NCI-H748 (cell line): ENCODE measurements around the gene CAPZA2.
A peak's percentile ranks its signal among the peaks of the same experiment; 100 is the strongest.
"Not testable (repeated sequence)": the region's sequence is repeated elsewhere in the genome, so short reads cannot be mapped to it uniquely, and the experiment has no call there.

Source experiments
- DNase-seq: peaks from one replicate; lab custom pipeline; 2025; ENCODE audit not compliant: unreplicated experiment; lab: John Stamatoyannopoulos, UW

The CAPZA2 gene

GRCh38 chr7:116862234-116862950, at the start of gene CAPZA2:
TSS of gene CAPZA2 (plus strand) at chr7:116862587. CDS start at chr7:116862612, 25 bp downstream.
- peak; percentile 95 for DNase-seq

- no peak for DNase-seq
Measured at GRCh38 chr7:116812860-116813259, 49.5 kb upstream of the CAPZA2 start.

- not testable (repeated sequence) for DNase-seq
Measured at GRCh38 chr7:116813371-116813770, 49.0 kb upstream of the CAPZA2 start.

- no peak for DNase-seq
Measured at GRCh38 chr7:116815041-116815440, 47.3 kb upstream of the CAPZA2 start.

GRCh38 chr7:116820149-116820548, 42.2 kb upstream of the CAPZA2 start:
- no peak for DNase-seq

- DNase-seq, result not testable (repeated sequence)
Measured at GRCh38 chr7:116821647-116822046, 40.7 kb upstream of the CAPZA2 start.

GRCh38 chr7:116824449-116824848, 37.9 kb upstream of the CAPZA2 start:
- no peak for DNase-seq

GRCh38 chr7:116828281-116828680, 34.1 kb upstream of the CAPZA2 start:
- no peak for DNase-seq

- no peak for DNase-seq
Measured at GRCh38 chr7:116829041-116829440, 33.3 kb upstream of the CAPZA2 start.

GRCh38 chr7:116829493-116829892, 32.9 kb upstream of the CAPZA2 start:
- DNase-seq, result no peak

GRCh38 chr7:116832692-116833091, 29.7 kb upstream of the CAPZA2 start:
- no peak for DNase-seq

GRCh38 chr7:116834815-116835504, 27.4 kb upstream of the CAPZA2 start:
- DNase-seq, result no peak

- DNase-seq, result no peak
Measured at GRCh38 chr7:116836048-116836447, 26.3 kb upstream of the CAPZA2 start.

GRCh38 chr7:116836911-116837310, 25.5 kb upstream of the CAPZA2 start:
- DNase-seq, result no peak

GRCh38 chr7:116837586-116837985, 24.8 kb upstream of the CAPZA2 start:
- no peak for DNase-seq

- DNase-seq, result no peak
Measured at GRCh38 chr7:116840256-116840655, 22.1 kb upstream of the CAPZA2 start.

- no peak for DNase-seq
Measured at GRCh38 chr7:116842371-116842770, 20.0 kb upstream of the CAPZA2 start.

GRCh38 chr7:116843378-116843777, 19.0 kb upstream of the CAPZA2 start:
- DNase-seq, result no peak

- DNase-seq, result no peak
Measured at GRCh38 chr7:116851175-116851574, 11.2 kb upstream of the CAPZA2 start.

GRCh38 chr7:116851671-116852070, 10.7 kb upstream of the CAPZA2 start:
- no peak for DNase-seq

- no peak for DNase-seq
Measured at GRCh38 chr7:116854132-116854531, 8.3 kb upstream of the CAPZA2 start.

- no peak for DNase-seq
Measured at GRCh38 chr7:116857052-116857451, 5.3 kb upstream of the CAPZA2 start.

- peak; percentile 65 for DNase-seq
Measured at GRCh38 chr7:116859323-116859722, 3.1 kb upstream of the CAPZA2 start.
